Measurements from ENCODE around the gene ATP5MC3.

ATP5MC3 gene

DNA sequence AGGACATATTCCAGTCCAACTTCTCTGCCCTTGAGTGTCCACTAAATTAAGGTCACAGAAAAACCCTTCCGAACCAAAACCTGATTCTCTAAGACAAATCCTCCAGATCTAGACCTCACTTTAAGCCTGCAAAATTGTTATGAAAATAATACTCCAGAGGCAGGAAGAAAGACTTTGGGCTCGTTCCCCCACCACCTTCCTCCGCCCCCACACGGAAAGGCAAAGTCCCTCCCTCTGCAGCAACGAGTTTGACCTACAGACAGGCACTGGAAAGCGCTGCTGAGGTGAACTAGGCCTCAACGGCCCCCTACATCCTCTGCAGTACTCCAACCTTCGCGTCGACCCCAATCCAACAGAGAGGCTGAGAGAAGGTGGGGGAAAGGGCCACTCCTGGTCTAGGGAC lies 808 bp downstream of the ATP5MC3 start:
- peak; percentile 83 for ATAC-seq
- no peak for TF ChIP-seq SNAI2 (CRISPR knock-in tag; IDR thresholded peaks at IDR 0.05)
- TF ChIP-seq, protein P1, sequence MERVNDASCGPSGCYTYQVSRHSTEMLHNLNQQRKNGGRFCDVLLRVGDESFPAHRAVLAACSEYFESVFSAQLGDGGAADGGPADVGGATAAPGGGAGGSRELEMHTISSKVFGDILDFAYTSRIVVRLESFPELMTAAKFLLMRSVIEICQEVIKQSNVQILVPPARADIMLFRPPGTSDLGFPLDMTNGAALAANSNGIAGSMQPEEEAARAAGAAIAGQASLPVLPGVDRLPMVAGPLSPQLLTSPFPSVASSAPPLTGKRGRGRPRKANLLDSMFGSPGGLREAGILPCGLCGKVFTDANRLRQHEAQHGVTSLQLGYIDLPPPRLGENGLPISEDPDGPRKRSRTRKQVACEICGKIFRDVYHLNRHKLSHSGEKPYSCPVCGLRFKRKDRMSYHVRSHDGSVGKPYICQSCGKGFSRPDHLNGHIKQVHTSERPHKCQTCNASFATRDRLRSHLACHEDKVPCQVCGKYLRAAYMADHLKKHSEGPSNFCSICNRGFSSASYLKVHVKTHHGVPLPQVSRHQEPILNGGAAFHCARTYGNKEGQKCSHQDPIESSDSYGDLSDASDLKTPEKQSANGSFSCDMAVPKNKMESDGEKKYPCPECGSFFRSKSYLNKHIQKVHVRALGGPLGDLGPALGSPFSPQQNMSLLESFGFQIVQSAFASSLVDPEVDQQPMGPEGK (CRISPR knock-in tag; IDR thresholded peaks at IDR 0.05; ENCODE audit: borderline replicate concordance) = no peak
- TF ChIP-seq RARB (CRISPR knock-in tag; IDR thresholded peaks at IDR 0.05) = no peak
- TF ChIP-seq ISL1 (CRISPR knock-in tag; IDR thresholded peaks at IDR 0.05) = no peak
- no peak for TF ChIP-seq CSDC2 (CRISPR knock-in tag; IDR thresholded peaks at IDR 0.05)
- no peak for TF ChIP-seq TCF4 (CRISPR knock-in tag; IDR thresholded peaks at IDR 0.05; ENCODE audit: borderline replicate concordance)
- TF ChIP-seq, protein P2, sequence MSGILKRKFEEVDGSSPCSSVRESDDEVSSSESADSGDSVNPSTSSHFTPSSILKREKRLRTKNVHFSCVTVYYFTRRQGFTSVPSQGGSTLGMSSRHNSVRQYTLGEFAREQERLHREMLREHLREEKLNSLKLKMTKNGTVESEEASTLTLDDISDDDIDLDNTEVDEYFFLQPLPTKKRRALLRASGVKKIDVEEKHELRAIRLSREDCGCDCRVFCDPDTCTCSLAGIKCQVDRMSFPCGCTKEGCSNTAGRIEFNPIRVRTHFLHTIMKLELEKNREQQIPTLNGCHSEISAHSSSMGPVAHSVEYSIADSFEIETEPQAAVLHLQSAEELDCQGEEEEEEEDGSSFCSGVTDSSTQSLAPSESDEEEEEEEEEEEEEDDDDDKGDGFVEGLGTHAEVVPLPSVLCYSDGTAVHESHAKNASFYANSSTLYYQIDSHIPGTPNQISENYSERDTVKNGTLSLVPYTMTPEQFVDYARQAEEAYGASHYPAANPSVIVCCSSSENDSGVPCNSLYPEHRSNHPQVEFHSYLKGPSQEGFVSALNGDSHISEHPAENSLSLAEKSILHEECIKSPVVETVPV (CRISPR knock-in tag; IDR thresholded peaks at IDR 0.05) = no peak
- TF ChIP-seq, protein P3, sequence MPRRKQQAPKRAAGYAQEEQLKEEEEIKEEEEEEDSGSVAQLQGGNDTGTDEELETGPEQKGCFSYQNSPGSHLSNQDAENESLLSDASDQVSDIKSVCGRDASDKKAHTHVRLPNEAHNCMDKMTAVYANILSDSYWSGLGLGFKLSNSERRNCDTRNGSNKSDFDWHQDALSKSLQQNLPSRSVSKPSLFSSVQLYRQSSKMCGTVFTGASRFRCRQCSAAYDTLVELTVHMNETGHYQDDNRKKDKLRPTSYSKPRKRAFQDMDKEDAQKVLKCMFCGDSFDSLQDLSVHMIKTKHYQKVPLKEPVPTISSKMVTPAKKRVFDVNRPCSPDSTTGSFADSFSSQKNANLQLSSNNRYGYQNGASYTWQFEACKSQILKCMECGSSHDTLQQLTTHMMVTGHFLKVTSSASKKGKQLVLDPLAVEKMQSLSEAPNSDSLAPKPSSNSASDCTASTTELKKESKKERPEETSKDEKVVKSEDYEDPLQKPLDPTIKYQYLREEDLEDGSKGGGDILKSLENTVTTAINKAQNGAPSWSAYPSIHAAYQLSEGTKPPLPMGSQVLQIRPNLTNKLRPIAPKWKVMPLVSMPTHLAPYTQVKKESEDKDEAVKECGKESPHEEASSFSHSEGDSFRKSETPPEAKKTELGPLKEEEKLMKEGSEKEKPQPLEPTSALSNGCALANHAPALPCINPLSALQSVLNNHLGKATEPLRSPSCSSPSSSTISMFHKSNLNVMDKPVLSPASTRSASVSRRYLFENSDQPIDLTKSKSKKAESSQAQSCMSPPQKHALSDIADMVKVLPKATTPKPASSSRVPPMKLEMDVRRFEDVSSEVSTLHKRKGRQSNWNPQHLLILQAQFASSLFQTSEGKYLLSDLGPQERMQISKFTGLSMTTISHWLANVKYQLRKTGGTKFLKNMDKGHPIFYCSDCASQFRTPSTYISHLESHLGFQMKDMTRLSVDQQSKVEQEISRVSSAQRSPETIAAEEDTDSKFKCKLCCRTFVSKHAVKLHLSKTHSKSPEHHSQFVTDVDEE (CRISPR knock-in tag; IDR thresholded peaks at IDR 0.05) = no peak
- TF ChIP-seq BACH2 (CRISPR knock-in tag; IDR thresholded peaks at IDR 0.05; ENCODE audit: borderline replicate concordance) = no peak
- TF ChIP-seq ZFP3 (CRISPR knock-in tag; IDR thresholded peaks at IDR 0.05) = no peak
- TF ChIP-seq, protein P4, sequence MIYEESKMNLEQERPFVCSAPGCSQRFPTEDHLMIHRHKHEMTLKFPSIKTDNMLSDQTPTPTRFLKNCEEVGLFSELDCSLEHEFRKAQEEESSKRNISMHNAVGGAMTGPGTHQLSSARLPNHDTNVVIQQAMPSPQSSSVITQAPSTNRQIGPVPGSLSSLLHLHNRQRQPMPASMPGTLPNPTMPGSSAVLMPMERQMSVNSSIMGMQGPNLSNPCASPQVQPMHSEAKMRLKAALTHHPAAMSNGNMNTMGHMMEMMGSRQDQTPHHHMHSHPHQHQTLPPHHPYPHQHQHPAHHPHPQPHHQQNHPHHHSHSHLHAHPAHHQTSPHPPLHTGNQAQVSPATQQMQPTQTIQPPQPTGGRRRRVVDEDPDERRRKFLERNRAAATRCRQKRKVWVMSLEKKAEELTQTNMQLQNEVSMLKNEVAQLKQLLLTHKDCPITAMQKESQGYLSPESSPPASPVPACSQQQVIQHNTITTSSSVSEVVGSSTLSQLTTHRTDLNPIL (CRISPR knock-in tag; IDR thresholded peaks at IDR 0.05; ENCODE audit: low read depth) = no peak
- no peak for TF ChIP-seq ZNF565 (CRISPR knock-in tag; conservative IDR thresholded peaks at IDR 0.05; ENCODE audit: low read depth)
- TF ChIP-seq ZFP30 (CRISPR knock-in tag; IDR thresholded peaks at IDR 0.05) = no peak
- no peak for TF ChIP-seq OSR1 (CRISPR knock-in tag; IDR thresholded peaks at IDR 0.05)
- no peak for TF ChIP-seq GLIS3 (CRISPR knock-in tag; IDR thresholded peaks at IDR 0.05)
- no peak for TF ChIP-seq PPARA (CRISPR knock-in tag; IDR thresholded peaks at IDR 0.05; ENCODE audit: borderline replicate concordance)
- no peak for TF ChIP-seq ZNF70 (CRISPR knock-in tag; IDR thresholded peaks at IDR 0.05)
- TF ChIP-seq ZC3H10 (CRISPR knock-in tag; IDR thresholded peaks at IDR 0.05) = no peak

DNA sequence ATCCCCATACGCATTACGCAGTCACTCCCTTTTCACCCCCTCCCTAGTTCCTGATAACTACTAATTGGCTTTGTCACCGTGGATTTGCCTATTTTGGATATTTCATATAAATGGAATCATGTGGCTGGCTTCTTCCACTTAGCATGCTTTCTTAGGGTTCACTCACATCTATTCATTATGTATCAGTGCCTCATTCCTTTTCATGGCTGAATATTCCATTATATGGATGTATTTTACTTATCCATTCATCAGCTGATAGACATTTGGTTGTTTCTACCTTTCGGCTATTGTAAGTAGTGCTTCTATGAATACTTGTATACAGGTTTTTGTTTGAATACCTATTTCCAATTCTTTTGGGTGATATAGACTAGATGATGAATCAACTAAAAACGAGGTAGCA lies 4.9 kb downstream of the ATP5MC3 start:
- no peak for ATAC-seq
- no peak for TF ChIP-seq ZNF70 (CRISPR knock-in tag; IDR thresholded peaks at IDR 0.05)
- no peak for TF ChIP-seq PPARA (CRISPR knock-in tag; IDR thresholded peaks at IDR 0.05; ENCODE audit: borderline replicate concordance)

DNA sequence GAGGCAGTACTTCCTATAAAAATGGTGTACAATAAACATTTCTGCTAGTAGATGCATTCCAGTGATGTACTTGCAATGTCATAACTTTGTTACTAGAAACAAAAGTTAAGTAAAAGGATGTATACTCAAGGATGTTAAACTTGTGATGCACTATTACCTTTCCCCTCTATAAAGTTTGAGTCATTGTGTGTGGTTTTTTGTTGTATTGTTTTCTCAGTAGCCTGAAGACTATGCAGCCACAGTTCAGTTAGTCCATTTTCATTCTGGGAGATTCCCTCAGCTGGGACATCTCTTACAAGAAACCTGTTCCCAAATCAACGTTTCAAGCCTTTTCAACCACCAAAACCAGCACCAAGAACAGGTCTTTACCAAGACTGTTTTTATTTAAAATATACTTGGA lies 5.6 kb downstream of the ATP5MC3 start:
- TF ChIP-seq TCF4 (CRISPR knock-in tag; IDR thresholded peaks at IDR 0.05; ENCODE audit: borderline replicate concordance) (no peak), ZFP30 (CRISPR knock-in tag; IDR thresholded peaks at IDR 0.05) (no peak), ARNTL (CRISPR knock-in tag; IDR thresholded peaks at IDR 0.05; ENCODE audit: borderline replicate concordance, low read depth) (no peak), ZNF8 (CRISPR knock-in tag; IDR thresholded peaks at IDR 0.05) (no peak), BACH2 (CRISPR knock-in tag; IDR thresholded peaks at IDR 0.05; ENCODE audit: borderline replicate concordance) (no peak)
- ATAC-seq = no peak

DNA sequence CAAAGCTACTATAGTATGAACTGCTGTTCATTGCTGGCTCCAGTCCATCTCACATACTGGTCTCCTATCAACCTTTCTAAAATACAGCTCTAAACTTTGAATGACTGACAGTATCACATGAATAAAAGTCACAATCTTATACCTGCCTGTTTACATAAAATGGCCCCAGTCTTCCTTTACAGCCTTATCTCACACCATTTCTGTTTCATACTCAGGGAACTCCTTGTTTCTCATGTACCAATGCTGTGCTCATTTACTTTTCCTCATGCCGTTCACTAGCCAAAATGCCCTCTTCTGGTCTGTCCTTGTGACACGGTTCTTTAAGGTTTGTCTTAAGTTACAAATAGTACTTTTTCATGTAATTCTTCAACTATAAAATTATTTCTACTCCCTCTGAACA lies 6.2 kb downstream of the ATP5MC3 start:
- no peak for ATAC-seq

More for the DNA sequence above, 6.2 kb downstream of the ATP5MC3 start:
- TF ChIP-seq ZNF8 (CRISPR knock-in tag; IDR thresholded peaks at IDR 0.05) = no peak
- TF ChIP-seq BACH2 (CRISPR knock-in tag; IDR thresholded peaks at IDR 0.05; ENCODE audit: borderline replicate concordance) = no peak
- TF ChIP-seq, protein P4 (CRISPR knock-in tag; IDR thresholded peaks at IDR 0.05; ENCODE audit: low read depth) = no peak
- TF ChIP-seq TOX (CRISPR knock-in tag; IDR thresholded peaks at IDR 0.05; ENCODE audit: borderline replicate concordance) = no peak
- no peak for TF ChIP-seq ZFP30 (CRISPR knock-in tag; IDR thresholded peaks at IDR 0.05)
- TF ChIP-seq TCF4 (CRISPR knock-in tag; IDR thresholded peaks at IDR 0.05; ENCODE audit: borderline replicate concordance) = no peak
- TF ChIP-seq ZNF565 (CRISPR knock-in tag; conservative IDR thresholded peaks at IDR 0.05; ENCODE audit: low read depth) = no peak
- no peak for TF ChIP-seq RARB (CRISPR knock-in tag; IDR thresholded peaks at IDR 0.05)
- no peak for TF ChIP-seq ZNF70 (CRISPR knock-in tag; IDR thresholded peaks at IDR 0.05)
- TF ChIP-seq CSDC2 (CRISPR knock-in tag; IDR thresholded peaks at IDR 0.05) = no peak
- TF ChIP-seq SNAI2 (CRISPR knock-in tag; IDR thresholded peaks at IDR 0.05) = no peak
- no peak for TF ChIP-seq ISL1 (CRISPR knock-in tag; IDR thresholded peaks at IDR 0.05)
- no peak for TF ChIP-seq ESRRG (CRISPR knock-in tag; IDR thresholded peaks at IDR 0.05)
